ENCODE data around the gene SYNJ2BP. TPM values are rescaled to one million over a fixed set of nuclear protein-coding genes. Genes with fewer than 3 reads are reported as not detected.

The SYNJ2BP gene
- total RNA-seq (2021; fragmentation: NEBNext Ultra II Directional; extraction: Animal tissue kit (Norgen Biotek cat#: 25700)), result 10 to 100 TPM; 24.2 to 29.9 (median 27.2) TPM
- long read RNA-seq, full-length matches to known transcripts, result 25 of 42 reads
- long read RNA-seq, partial matches to known transcripts, result 0 of 42 reads
- long read RNA-seq, other reads (novel, unspliced or antisense), result 17 of 42 reads

DNA sequence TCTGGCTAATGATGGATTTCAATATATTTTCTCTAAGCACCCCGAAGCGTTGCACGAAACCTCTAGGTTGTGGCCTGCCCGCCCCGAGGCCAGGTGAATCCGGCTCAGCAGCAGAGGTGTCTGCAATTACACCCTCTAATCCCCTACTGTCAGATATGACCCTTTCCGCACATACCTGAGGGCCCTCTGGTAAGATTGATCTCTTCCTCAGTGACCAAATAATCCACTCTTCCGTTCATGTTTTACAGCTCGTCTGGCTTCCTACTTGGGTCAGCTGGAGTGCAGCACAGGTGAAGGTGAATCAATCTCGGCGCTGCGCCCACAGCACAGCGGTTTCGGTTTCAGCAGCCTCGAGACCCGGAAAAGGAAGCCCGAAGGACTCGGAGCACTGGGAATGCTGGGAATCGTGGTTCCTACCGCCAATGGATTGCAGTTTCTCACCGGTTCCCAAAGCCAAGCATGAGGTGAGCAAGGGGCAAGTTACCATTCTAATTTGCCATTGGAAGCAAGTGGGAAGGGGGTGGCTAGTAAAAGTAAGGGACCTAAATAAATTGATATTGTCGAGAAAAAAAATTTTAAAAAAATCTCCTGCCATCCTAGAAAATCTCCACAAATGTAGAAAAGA is at the start of gene SYNJ2BP:
SYNJ2BP (minus strand) TSS at position 366 of the 625 bp plus-strand sequence; CDS start at position 239, 127 bp downstream.
- Mint-ChIP-seq H3K9me3 (no peaks in the 10 kb centered on the region), H3K4me1 (ENCODE audit: low read depth) (peaks cover 17% of the 10 kb centered on the region), H3K4me3 (peak within 1 kb of the TSS; percentile 99), H3K27me3 (ENCODE audit: insufficient read depth) (peaks cover 3% of the 10 kb centered on the region), H3K36me3 (ENCODE audit: low read depth) (peaks cover 4% of the 10 kb centered on the region; the same call in 1 of the 2 replicates), H3K27ac (peak within 1 kb of the TSS; percentile 93)
- DNase-seq, result peak; percentile 57
- TF ChIP-seq CTCF (IDR thresholded peaks at IDR 0.05), result no peak

GRCh38 chr14:70454731-70455130 is 37.8 kb upstream of the SYNJ2BP start:
- no peak for TF ChIP-seq CTCF (IDR thresholded peaks at IDR 0.05)
- DNase-seq, result no peak
- H3K27ac Mint-ChIP-seq, result no peak overlapping the region

GRCh38 chr14:70451874-70452273 is 35.0 kb upstream of the SYNJ2BP start, which contains the start of gene ADAM21:
TSS of gene ADAM21 (plus strand) at chr14:70452174. CDS start at chr14:70457500, 5,326 bp downstream.
- TF ChIP-seq CTCF (IDR thresholded peaks at IDR 0.05), result no peak
- Mint-ChIP-seq H3K4me1 (ENCODE audit: low read depth) (peaks cover 6% of the 10 kb centered on the region), H3K9me3 (no peaks in the 10 kb centered on the region), H3K27me3 (ENCODE audit: insufficient read depth) (peaks cover 1% of the 10 kb centered on the region; the same call in 1 of the 2 replicates), H3K36me3 (ENCODE audit: low read depth) (no peaks in the 10 kb centered on the region), H3K4me3 (no peak within 1 kb of the TSS), H3K27ac (no peak within 1 kb of the TSS)
- no peak for DNase-seq

More at GRCh38 chr14:70454731-70455130, 37.8 kb upstream of the SYNJ2BP start:
- peaks cover 3% of the 10 kb centered on the region for H3K27me3 Mint-ChIP-seq (ENCODE audit: insufficient read depth)
- H3K4me3 Mint-ChIP-seq, result no peak overlapping the region
- no peaks in the 10 kb centered on the region for H3K9me3 Mint-ChIP-seq
- H3K4me1 Mint-ChIP-seq (ENCODE audit: low read depth), result no peaks in the 10 kb centered on the region
- H3K36me3 Mint-ChIP-seq (ENCODE audit: low read depth), result no peaks in the 10 kb centered on the region

- Mint-ChIP-seq H3K27me3 (ENCODE audit: insufficient read depth) (peaks cover 1% of the 10 kb centered on the region), H3K9me3 (peaks cover 5% of the 10 kb centered on the region; the same call in 1 of the 2 replicates), H3K27ac (peak overlapping the region; percentile 62), H3K4me1 (ENCODE audit: low read depth) (peaks cover 6% of the 10 kb centered on the region), H3K4me3 (no peak overlapping the region), H3K36me3 (ENCODE audit: low read depth) (no peaks in the 10 kb centered on the region; the same call in 1 of the 2 replicates)
- no peak for TF ChIP-seq CTCF (IDR thresholded peaks at IDR 0.05)
- peak; percentile 45 for DNase-seq
These were observed 31.9 kb upstream of the SYNJ2BP start for GRCh38 chr14:70448633-70449340.

DNA sequence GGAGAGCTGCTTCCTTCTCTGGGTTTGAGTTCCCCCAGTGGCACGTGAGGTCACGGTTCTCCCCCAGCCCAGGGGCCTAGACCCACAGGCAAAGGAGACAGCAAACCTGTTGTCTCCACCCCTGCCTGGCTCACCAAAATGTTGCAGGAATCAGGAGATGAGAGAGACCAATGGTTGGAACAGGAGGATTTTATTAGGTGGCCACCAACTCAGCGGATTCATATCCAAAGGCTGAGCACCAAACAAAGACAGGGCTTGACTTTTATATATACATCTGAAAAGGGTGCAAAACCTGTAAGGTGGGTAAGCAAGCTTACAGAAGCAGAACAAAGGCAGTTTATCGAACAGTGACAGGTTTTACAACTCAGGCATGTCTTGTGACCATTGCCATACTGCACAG is 25.9 kb upstream of the SYNJ2BP start:
- H3K36me3 Mint-ChIP-seq (ENCODE audit: low read depth), result peaks cover 8% of the 10 kb centered on the region; the same call in 1 of the 2 replicates
- H3K9me3 Mint-ChIP-seq, result peaks cover 25% of the 10 kb centered on the region
- no peak overlapping the region for H3K4me3 Mint-ChIP-seq
- H3K4me1 Mint-ChIP-seq (ENCODE audit: low read depth), result no peaks in the 10 kb centered on the region
- H3K27ac Mint-ChIP-seq, result no peak overlapping the region
- TF ChIP-seq CTCF (IDR thresholded peaks at IDR 0.05), result no peak
- no peaks in the 10 kb centered on the region; the same call in none of the 2 replicates for H3K27me3 Mint-ChIP-seq (ENCODE audit: insufficient read depth)
- no peak for DNase-seq

Measured in HFFc6 (cell line).